Stimulated activated naive B cell treated with anti-CD40 and anti-IgM and Interleukin-4, amounts not matched to agents 10 μg/mL and 1 μg/mL and 100 μg/mL, for 72 hours (primary cell): ENCODE data around the gene CDC45.

ENCODE experiments used
- ATAC-seq, 2 donors: fragments of 150-1000 bp; cut with Tn5 transposase; replicated peaks; 2 replicates each; pipeline ENCODE4 v1.10.0; 2021; ENCODE audit warnings: moderate library complexity in 1 of 2
- DNase-seq: peaks from one replicate; pipeline ENCODE4 v3.0.0; 2021
- H3K27ac Mint-ChIP-seq: one replicate; pipeline ENCODE4 v1.8.0; 2022; ENCODE audit warnings: mild to moderate bottlenecking, mixed read lengths
- H3K27me3 Mint-ChIP-seq, 2 donors: one replicate each; pipeline ENCODE4 v1.8.0; 2022; ENCODE audit warnings: mixed read lengths in 2 of 2
- H3K36me3 Mint-ChIP-seq, 2 donors: one replicate each; pipeline ENCODE4 v1.8.0; 2022; ENCODE audit warnings: mixed read lengths in 2 of 2, mild to moderate bottlenecking in 1 of 2
- H3K4me1 Mint-ChIP-seq, 2 donors: one replicate each; pipeline ENCODE4 v1.8.0; 2022; ENCODE audit warnings: mixed read lengths in 2 of 2, mild to moderate bottlenecking in 1 of 2
- H3K4me3 Mint-ChIP-seq, 2 donors: one replicate each; pipeline ENCODE4 v1.8.0; 2022; ENCODE audit warnings: mild to moderate bottlenecking in 2 of 2, mixed read lengths in 2 of 2, moderate library complexity in 1 of 2
- H3K9me3 Mint-ChIP-seq, 2 donors: one replicate each; pipeline ENCODE4 v1.8.0; 2022; ENCODE audit warnings: mixed read lengths in 2 of 2, mild to moderate bottlenecking in 1 of 2

Gene CDC45

DNA sequence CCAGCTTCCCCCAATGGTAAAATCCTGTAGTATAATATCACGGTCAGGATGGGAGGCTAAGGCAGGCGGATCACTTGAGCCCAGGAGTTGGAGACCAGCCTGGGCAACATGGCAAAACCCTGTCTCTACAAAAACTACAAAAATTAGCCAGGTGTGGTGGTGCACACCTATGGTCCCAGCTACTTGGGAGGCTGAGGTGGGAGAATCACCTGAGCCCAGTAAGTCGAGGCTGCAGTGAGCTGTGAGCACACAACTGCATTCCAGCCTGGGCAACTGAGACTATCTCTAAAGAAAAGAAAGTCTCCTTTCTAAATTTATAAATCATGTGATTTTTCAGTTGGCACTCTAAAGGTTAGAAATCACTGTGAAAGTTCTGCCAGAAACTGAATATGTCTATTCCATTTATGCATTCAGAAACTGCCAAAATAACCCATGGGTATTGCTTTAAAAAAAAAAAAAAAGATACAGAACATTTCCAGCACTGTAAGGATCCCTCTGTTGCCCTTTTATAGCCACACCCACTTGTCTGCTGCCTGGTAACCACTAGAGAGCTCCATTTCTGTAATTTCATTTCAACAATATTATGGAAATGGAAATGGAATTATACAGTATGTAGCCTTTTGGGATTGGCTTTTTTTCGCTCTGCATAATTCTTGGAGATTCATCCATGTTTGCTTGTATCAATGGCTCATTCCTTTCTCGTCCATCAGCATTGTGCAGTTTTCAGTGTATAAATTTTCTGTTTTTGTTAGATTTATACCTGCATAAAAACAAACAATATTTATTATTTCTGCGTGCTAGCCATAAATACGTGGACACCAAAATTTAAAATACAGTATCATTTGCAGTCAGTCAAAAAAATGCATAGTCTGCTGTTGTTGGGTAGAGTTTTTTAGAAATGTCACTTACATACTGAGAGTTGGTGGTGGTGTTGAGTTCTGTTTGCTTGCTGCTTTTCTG, 9.4 kb downstream of the CDC45 start:
- Mint-ChIP-seq H3K4me1 (peaks cover 0 to 5% of the 10 kb centered on the region in 2 donors), H3K27ac (no peak overlapping the region), H3K36me3 (peaks cover 9 to 14% of the 10 kb centered on the region in 2 donors), H3K27me3 (no peaks in the 10 kb centered on the region), H3K4me3 (no peak overlapping the region), H3K9me3 (no peaks in the 10 kb centered on the region)
- no peak for ATAC-seq
- DNase-seq = no peak

DNA sequence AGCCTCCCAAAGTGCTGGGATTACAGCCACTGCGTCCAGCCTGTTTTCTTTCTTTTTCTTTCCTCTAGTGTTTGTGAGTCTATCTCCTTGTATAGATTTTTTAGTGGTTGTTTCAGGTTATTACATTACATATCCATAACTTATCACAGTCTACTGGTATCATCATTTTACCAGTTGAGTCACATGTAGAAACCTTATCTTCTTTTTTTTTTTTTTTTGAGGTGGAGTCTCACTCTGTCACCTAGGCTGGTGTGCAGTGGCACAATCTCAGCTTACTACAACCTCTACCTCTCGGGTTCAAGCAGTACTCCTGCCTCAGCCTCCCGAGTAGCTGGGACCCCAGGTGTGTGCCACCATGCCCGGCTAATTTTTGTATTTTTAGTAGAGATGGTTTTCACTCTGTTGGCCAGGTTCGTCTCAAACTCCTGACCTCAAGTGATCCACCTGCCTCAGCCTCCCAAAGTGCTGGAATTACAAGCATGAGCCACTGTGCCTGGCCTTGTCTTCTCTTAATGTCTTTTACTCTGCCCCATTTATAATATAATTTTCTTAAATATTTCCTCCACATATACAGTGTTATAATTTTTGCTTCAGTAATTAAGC, 11.0 kb downstream of the CDC45 start:
- no peaks in the 10 kb centered on the region for H3K27me3 Mint-ChIP-seq
- H3K36me3 Mint-ChIP-seq = peaks cover 0 to 12% of the 10 kb centered on the region in 2 donors
- DNase-seq (no peak), ATAC-seq (no peak)
- H3K4me1 Mint-ChIP-seq = peaks cover 0 to 5% of the 10 kb centered on the region in 2 donors
- no peaks in the 10 kb centered on the region for H3K9me3 Mint-ChIP-seq
- H3K4me3 Mint-ChIP-seq = no peak overlapping the region
- no peak overlapping the region for H3K27ac Mint-ChIP-seq

DNA sequence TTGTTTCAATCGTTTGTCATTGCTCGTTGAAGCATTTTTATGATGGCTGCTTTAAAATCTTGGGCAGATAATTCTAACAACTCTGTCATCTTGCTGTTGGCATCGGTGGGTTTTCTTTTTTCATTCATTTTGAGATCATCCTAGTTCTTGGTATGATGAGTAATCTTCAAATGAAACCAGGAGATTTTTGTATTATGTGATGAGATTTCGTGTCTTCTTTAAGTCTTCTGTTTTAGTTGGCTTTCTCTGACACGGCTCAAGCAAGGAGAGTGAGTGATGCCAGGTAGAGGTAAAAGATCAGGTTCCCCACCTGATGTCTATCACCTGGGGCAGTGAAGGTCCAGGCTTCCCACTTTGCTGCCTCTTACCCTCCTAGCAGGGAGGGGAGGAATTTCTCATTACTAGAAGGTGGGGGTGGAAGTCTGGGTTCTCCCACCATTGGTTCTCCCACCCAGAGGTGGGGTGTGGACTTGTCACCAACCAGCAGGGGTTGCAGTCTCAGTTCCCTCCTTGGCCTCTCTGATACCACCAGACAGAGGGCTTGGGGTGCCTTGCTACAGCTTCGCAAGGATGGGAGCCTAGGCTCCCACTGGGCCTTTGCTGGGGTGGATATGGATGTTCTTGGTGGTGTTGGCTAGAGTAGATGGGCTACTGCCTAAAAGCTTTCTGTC, 12.9 kb downstream of the CDC45 start:
- no peak overlapping the region for H3K4me3 Mint-ChIP-seq
- ATAC-seq (no peak), DNase-seq (no peak)
- peaks cover 0 to 5% of the 10 kb centered on the region in 2 donors for H3K4me1 Mint-ChIP-seq
- H3K27ac Mint-ChIP-seq = no peak overlapping the region
- peaks cover 4 to 16% of the 10 kb centered on the region in 2 donors for H3K36me3 Mint-ChIP-seq
- H3K27me3 Mint-ChIP-seq = no peaks in the 10 kb centered on the region
- no peaks in the 10 kb centered on the region for H3K9me3 Mint-ChIP-seq

DNA sequence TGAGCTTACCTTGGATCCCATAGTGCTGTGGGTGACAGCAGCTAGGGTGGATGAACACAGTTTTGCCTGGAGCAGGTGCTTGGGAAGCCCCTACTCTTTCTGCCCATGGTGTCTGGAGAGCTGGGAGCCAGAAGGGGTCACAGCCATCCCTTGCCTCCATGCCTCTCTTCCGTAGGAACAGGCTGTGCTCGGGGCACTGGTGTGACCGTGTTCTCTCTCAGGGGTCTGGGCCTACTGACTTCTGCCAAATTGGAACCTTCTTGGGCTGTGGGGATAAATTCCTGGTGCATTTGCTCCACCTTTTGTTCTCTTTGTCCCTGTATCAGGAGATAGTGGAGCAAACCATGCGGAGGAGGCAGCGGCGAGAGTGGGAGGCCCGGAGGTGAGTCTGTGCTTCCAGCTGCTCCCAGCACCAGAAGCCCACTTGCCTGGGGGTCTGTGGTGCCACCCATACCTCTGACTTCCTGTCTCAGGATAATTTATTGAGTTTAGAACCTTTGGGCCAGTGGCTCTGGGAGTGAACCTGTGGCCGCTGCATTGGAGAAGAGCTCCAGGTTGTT, 14.4 kb downstream of the CDC45 start:
- Mint-ChIP-seq H3K4me1 (peaks cover 0 to 5% of the 10 kb centered on the region in 2 donors), H3K4me3 (no peak overlapping the region), H3K36me3 (peaks cover 4 to 14% of the 10 kb centered on the region in 2 donors), H3K27me3 (no peaks in the 10 kb centered on the region), H3K27ac (no peak overlapping the region), H3K9me3 (no peaks in the 10 kb centered on the region)
- ATAC-seq (no peak), DNase-seq (no peak)

DNA sequence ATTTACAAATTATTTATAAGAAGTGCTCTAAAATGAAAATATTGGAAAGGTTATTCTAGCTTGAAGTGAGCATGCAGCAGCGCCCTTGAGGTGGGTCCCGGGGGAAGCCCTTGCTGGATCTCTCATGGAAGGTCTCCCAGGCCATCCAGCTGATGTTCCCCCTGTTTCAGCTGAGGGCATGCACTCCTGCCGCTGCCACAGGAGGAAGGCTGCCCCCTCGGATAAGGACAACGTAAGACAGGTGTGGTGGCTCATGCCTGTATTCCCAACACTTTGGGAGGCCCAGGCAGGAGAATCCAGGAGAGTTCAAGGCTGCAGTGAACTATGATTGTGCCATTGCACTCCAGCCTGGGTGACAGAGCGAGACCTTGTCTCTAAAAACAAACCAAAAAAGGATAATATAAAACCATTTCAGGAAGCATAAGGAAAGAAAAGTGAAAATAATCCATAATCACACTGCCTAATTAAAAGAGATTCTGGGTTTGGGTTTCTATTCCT, 15.0 kb downstream of the CDC45 start:
- no peaks in the 10 kb centered on the region for H3K27me3 Mint-ChIP-seq
- H3K9me3 Mint-ChIP-seq = no peaks in the 10 kb centered on the region
- ATAC-seq (no peak), DNase-seq (no peak)
- peaks cover 4 to 14% of the 10 kb centered on the region in 2 donors for H3K36me3 Mint-ChIP-seq
- peaks cover 0 to 5% of the 10 kb centered on the region in 2 donors for H3K4me1 Mint-ChIP-seq
- H3K27ac Mint-ChIP-seq = no peak overlapping the region
- H3K4me3 Mint-ChIP-seq = no peak overlapping the region

DNA sequence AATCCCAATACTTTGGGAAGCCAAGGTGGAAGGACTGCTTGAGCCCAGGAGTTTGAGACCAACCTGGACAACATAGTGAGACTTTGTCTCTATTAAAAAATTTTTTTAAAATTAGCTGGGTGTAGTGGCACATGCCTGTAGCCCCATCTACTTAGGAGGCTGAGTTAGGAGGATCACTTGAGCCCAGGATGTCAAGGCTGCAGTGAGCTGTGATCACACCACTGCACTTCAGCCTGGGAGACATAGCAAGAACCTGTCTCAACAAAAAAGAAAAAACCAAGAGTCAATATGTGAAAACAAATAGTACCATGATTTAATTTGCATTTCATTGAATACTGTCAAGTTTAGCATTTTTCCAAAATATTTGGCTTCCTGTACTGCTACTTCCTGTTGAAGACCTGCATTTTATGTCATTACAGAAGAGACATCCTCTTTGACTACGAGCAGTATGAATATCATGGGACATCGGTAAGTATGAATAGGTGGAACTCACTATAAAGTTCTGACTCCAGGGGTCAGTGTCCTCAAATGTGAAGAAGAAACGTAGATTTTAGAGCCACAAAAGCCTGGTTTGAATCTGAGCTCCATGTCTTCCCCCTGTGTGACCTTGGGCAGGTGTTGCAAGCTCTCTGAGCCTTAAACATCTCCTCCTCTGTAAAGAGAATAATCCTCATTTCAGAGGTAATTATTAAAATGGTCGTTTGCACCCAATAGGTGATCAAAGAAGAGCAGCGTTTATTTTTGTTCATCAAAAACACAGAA, 16.0 kb downstream of the CDC45 start:
- Mint-ChIP-seq H3K27me3 (no peaks in the 10 kb centered on the region), H3K4me3 (no peak overlapping the region), H3K4me1 (peaks cover 0 to under 1% of the 10 kb centered on the region in 2 donors), H3K36me3 (peaks cover 4 to 13% of the 10 kb centered on the region in 2 donors), H3K9me3 (no peaks in the 10 kb centered on the region), H3K27ac (no peak overlapping the region)
- no peak for DNase-seq
- no peak for ATAC-seq

DNA sequence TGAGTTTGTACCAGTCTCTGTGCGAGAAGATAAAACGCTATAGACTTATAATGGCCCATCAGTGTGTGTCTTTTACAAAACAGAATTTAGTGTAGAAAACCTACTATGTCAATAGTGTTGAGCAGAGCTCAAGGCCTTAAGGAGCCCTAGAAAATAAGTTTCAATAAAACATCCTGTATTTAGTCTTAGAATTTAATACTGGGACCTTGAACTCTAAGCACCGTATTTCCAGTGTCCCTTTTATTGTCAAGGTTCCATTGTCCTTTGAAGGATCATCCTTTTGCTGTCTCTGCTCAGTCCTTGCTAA, 16.6 kb downstream of the CDC45 start:
- ATAC-seq (no peak), DNase-seq (no peak)
- peaks cover 4 to 13% of the 10 kb centered on the region in 2 donors for H3K36me3 Mint-ChIP-seq
- H3K4me1 Mint-ChIP-seq = no peaks in the 10 kb centered on the region
- no peaks in the 10 kb centered on the region for H3K9me3 Mint-ChIP-seq
- H3K27ac Mint-ChIP-seq = no peak overlapping the region
- no peak overlapping the region for H3K4me3 Mint-ChIP-seq
- no peaks in the 10 kb centered on the region for H3K27me3 Mint-ChIP-seq

DNA sequence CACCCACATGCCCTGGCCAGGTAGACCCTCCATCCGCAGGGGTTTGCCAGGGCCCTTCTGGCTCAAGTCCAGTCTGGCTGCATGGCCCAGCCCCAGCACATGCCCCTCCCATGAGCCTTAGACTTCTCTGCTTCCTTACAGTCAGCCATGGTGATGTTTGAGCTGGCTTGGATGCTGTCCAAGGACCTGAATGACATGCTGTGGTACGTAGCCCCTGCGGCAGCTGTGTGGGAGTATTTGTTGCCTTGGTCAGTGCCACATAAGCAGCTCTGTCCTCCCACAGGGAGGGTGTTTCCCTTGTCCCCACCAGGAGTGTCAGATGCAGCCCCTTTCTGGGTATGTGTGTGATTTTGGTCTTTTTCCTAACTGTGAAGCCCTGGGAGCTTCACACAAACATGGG, 17.5 kb downstream of the CDC45 start:
- Mint-ChIP-seq H3K4me3 (no peak overlapping the region), H3K9me3 (no peaks in the 10 kb centered on the region), H3K36me3 (peaks cover 4 to 11% of the 10 kb centered on the region in 2 donors), H3K27me3 (no peaks in the 10 kb centered on the region), H3K27ac (no peak overlapping the region), H3K4me1 (no peaks in the 10 kb centered on the region)
- DNase-seq = no peak
- no peak for ATAC-seq

DNA sequence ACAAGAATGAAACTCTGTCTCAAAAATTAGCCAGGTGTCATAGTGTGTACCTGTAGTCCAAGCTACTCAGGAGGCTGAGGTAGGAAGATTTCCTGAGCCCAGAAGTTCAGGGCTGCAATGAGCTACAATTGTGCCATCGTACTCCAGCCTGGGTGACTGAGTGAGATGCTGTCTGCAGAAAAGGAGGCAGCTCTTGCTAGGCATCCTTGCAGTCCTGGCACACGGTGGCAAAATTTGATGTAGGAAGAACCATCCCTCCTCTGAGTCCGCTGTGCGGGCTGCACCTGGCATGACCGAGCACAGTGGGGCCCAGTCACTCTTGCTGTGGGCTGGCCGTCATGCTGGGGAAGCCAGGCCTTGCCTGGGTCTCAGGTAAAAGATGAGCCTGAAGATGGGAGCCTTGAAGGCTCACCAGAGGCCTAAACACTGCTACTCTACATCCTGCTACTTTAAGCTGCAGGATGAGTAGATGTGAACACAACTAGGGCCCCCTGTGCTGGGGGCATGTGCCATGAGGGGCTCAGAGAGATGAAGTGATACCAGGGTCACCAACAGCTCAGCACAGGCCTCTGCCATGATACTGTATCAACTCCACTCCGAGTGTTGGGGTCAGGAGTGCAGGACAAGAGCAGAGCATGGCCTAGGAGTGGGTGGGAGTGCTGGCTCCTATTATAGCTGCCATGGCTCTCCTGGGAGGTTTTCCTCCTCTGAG, 18.6 kb downstream of the CDC45 start:
- H3K4me1 Mint-ChIP-seq = no peaks in the 10 kb centered on the region
- DNase-seq = no peak
- no peak for ATAC-seq
- H3K4me3 Mint-ChIP-seq = no peak overlapping the region
- no peak overlapping the region for H3K27ac Mint-ChIP-seq
- H3K9me3 Mint-ChIP-seq = no peaks in the 10 kb centered on the region
- peaks cover 4 to 8% of the 10 kb centered on the region in 2 donors for H3K36me3 Mint-ChIP-seq
- H3K27me3 Mint-ChIP-seq = no peaks in the 10 kb centered on the region

DNA sequence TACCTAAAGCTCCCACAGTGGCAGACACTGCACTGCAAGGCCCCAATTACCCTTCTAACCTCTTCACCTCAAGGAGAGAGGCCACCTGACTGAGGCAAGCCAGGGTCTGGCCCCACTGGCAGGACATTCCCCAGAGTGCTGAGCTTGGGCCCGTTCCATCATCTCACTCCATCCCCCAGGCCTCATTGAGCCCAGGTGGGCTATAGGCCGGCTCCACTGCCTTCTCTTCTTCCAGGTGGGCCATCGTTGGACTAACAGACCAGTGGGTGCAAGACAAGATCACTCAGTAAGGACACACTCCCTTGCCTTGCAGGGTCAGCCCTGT, 19.1 kb downstream of the CDC45 start:
- Mint-ChIP-seq H3K4me1 (no peaks in the 10 kb centered on the region), H3K27ac (no peak overlapping the region), H3K4me3 (no peak overlapping the region), H3K9me3 (no peaks in the 10 kb centered on the region), H3K27me3 (no peaks in the 10 kb centered on the region), H3K36me3 (peaks cover 4 to 8% of the 10 kb centered on the region in 2 donors)
- DNase-seq = no peak
- ATAC-seq = no peak

DNA sequence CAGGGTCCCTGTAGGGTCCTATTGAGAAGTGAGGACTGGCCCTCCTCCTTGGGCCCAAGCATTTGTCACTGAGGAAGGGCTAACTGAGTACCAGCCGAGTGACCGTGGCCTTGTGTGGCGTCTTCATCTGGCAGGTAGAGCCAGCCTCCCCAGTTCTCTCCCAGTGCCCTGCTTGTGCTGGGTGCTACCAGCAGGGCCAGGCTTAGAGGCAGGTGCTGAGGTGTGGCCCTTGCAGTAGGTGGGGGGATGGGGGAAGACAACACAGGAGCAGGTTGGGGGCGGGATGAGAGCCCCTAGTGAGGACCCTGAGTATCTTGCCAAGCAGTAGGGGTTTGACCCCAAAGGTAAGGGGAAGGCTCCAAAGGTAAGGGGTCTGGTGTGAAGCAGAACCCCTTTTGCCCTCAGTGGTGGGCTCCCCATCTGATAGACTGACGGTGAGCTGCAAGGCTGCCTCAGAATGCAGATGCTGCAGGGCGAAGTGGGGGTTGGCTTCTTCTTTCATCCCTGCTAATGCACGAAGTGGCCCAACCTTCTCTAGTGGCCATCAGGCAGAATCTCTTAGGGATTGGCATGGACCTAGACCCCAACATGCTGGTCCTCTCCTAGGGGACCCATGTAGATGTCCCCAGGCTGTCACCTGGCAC, 19.6 kb downstream of the CDC45 start:
- Mint-ChIP-seq H3K4me3 (no peak overlapping the region), H3K4me1 (no peaks in the 10 kb centered on the region), H3K36me3 (peaks cover 4 to 8% of the 10 kb centered on the region in 2 donors), H3K27ac (no peak overlapping the region), H3K27me3 (no peaks in the 10 kb centered on the region), H3K9me3 (no peaks in the 10 kb centered on the region)
- ATAC-seq (no peak), DNase-seq (no peak)

DNA sequence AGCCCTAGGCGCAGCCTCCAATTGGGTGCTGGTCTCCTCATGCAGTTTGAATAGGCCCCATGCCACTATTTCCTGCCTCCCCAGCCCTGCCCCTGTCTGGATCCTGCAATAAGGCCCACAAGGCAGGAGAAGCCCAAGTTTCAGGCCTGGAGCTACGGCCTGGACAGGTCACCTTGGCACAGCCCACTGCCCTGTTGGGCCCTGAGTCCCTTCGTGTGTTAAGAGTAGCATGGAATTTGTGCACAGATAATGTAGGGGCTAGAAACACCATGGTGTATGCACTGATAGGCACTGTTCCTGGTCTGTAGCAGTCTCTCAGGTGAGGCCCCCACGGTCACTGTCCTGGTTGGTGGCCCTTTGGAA, 20.1 kb downstream of the CDC45 start:
- Mint-ChIP-seq H3K27me3 (no peaks in the 10 kb centered on the region), H3K4me1 (no peaks in the 10 kb centered on the region), H3K4me3 (no peak overlapping the region), H3K36me3 (peaks cover 4 to 5% of the 10 kb centered on the region in 2 donors), H3K27ac (no peak overlapping the region), H3K9me3 (no peaks in the 10 kb centered on the region)
- DNase-seq = no peak
- no peak for ATAC-seq

DNA sequence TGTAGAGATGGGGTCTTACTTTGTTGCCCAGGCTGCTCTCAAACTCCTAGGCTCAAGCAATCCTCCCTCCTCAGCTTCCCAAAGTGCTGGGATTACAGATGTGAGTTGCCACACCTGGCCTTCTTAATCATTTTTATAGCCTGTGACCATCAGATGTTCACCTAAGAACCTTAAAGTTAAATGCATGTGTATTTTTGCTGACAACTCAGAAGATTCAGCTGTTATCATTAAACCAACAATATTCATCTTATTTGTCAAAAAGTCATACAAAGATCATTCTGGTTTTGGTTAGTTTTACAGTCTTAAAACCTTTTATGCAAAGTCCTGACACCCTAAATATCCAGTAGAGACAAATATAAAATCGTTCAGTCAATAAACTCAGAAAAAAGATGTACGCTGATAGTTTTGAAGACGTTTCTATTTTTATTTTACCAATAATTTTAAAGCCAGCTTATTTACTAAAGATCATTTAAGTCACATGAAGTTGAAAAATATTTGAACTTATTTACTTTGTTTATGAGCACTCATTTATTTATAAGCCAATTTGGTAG, 22.3 kb downstream of the CDC45 start:
- no peaks in the 10 kb centered on the region for H3K27me3 Mint-ChIP-seq
- H3K27ac Mint-ChIP-seq = no peak overlapping the region
- no peak overlapping the region for H3K4me3 Mint-ChIP-seq
- ATAC-seq = no peak
- no peaks in the 10 kb centered on the region for H3K9me3 Mint-ChIP-seq
- H3K36me3 Mint-ChIP-seq = peaks cover 13 to 15% of the 10 kb centered on the region in 2 donors
- no peak for DNase-seq
- peaks cover 6 to 8% of the 10 kb centered on the region in 2 donors for H3K4me1 Mint-ChIP-seq
